ENCODE data around the gene MTCH1.

GRCh38 chr6:37020381-37020780 is 34.4 kb upstream of the MTCH1 start:
- no peak for TF ChIP-seq POLR2AphosphoS5 (IDR thresholded peaks at IDR 0.05; ENCODE audit: low read depth, low read length)
- no peak for TF ChIP-seq POLR2A (IDR thresholded peaks at IDR 0.05; ENCODE audit: low read depth, low read length)
- no peak for TF ChIP-seq SPI1 (IDR thresholded peaks at IDR 0.05; ENCODE audit: low read depth, low read length)
- no peak for TF ChIP-seq POU2F2 (IDR thresholded peaks at IDR 0.05; ENCODE audit: low read depth, low read length)
- no peak for TF ChIP-seq TAF1 (IDR thresholded peaks at IDR 0.05; ENCODE audit: low read depth, low read length)

All from GM12891 (cell line).